GM21447 (cell line): ENCODE data around the gene PTGFRN.
"Not testable (repeated sequence)": the region's sequence is repeated elsewhere in the genome, so short reads cannot be mapped to it uniquely, and the experiment has no call there.

Experiments used
- ATAC-seq: cut with Tn5 transposase; IDR thresholded peaks from one replicate; pipeline ENCODE4 v1.9.1; 2021; ENCODE audit not compliant: unreplicated experiment

Gene PTGFRN

DNA sequence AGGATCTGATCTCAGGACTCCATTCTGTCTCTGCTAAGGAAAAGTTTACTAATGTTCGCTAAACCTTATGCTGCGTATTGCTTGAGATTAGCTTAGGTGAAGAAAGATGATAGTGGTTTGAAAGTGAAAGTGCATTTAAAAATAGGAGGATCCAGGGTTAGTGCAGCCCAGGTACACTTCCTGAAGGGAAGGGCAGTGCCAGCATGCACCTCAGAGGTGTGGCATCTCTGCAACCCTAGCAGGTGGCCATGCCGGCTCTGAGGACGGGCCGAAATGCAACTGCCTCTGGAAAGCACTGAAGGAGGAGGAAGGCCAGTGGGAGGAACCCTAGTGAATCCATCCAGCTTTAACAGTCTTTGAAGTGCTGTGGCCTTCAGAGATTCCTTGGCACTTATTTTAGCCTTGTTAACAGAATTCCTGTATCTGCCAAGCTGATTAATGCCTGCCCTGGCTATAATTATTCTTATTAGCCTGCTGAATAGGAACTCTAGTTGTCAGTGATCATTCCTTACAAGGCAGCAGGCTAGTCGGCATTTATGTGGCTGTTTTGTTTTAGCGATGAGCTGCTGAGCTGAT is 5.5 kb downstream of the PTGFRN start:
- ATAC-seq = no peak

DNA sequence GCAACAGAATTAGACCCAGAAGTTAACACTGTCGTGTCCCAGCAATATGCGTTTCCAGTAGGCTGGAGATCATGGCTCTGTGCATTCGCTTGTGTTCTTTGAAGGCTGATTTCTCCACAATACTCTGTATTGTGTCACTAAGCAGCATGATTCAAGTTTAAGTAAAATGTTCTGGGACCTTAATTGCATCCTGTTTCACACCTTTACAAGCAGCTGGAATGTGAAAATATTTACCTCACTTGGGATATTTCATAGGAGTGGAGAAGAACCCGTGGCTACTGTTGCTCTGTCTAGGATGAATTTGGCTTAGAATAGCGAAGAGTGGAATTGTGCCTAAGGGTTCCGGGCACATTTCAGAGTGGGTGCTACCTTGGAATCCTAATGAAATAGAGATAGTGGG is 6.3 kb downstream of the PTGFRN start:
- no peak for ATAC-seq

DNA sequence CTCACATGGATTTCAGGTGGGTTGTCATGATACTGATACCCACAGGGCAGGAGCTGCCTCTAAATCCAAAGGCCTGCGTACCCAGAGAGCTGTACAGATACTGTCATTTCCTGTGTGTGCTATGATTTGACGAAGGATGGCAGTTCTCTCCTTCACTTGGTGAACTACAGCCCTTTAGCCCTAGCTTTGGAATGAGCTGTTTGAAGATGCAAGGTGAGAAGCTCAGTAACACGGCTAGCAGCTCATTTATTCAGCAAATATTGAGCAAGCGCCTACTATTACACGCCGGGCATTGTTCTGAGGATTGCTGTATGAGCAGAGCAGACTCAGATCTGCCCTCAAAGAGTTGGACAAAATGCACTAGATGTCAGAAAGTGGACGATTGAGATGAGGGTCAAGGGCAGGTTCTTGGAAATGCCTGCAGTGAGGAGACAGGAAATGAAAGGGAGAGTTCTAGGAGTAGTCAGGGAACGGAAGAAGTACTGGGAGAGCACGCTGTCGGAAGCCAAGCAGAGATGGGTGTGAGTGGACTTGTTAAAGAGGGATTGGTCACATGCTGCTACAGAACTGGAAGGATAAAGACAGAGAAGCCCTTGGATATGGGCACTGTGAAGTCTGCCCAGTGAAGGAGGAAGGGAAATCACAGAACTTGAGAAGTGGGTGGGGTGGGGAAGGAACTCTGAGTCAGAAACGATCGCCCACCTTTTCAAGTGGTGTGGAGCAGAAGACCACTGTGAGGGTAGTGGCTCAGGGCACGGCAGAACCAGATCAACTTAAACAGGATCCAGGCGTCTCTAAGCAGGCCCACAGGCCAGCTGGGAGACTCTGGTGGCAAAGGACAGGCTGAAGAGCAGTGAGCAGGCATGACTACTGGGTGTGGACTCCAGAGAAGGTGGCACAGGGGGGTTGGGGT is 7.1 kb downstream of the PTGFRN start:
- no peak for ATAC-seq

DNA sequence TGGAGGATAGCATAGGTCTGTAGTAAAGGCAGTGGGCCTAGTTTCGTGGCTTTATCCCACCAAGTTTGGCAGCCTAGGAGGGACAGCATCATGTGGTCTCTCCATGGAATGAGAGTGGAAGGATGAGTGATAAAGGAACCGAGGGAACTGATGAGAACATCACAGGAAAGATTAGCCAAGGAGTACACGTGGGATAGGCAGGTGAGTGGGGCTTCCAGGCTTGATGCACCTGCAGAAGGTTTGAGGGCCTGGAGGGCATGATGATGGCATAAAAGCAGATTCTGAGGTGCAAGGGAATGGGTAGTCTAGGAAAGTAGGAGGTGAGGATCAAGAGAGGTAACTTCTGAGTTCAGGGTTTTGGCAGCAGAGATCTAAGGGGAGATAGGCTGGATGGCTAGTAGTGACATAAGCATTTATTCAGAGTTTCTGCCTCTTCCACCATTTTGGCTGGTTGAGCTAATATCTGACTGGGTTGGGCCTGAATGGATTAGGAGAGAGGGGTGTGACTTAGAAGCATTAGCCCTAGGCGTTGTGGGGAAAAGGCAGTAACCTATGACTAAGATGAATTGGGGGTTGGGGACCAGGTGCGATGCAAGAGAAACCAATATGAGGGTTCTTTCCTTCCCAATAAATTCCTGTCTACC is 9.1 kb downstream of the PTGFRN start:
- no peak for ATAC-seq

DNA sequence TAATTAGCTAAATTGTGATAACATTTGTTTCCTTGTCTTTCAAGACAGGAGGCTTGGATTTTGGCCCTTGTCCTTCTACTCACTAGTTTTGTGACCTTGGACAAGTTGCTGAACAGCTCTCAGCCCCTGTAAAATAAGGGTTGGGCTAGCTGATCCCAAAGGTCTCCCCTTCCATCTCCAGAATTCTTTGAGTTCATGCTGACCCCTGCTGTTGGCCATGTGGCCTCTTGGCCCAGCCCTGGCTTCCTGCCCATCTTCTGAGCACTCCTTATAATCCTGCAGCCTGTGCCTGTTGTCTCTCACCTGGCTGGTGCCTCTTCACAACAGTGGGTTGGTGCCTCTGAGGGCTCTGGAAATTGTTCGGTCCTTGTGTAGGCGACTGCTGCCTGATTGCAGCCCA is 10.1 kb downstream of the PTGFRN start:
- no peak for ATAC-seq

DNA sequence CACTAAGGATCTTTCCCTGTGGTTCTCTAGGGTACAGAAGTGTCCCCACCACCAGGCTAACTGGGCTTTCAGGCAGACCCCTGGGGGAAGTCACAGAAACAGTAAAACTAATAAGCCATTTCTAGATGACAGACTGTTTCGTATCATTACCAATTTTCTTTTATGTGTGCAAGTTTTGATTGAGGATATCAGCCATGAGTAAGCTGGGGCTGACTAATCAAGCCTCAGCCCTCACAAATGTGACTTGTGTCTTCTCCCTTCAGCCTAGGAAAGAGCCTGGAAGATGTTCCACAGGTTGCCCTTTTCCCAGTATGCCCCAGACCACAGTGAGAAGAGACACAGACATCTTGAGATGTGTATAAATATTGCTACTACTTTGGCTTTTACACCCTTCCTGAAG is 10.5 kb downstream of the PTGFRN start:
- ATAC-seq = no peak

DNA sequence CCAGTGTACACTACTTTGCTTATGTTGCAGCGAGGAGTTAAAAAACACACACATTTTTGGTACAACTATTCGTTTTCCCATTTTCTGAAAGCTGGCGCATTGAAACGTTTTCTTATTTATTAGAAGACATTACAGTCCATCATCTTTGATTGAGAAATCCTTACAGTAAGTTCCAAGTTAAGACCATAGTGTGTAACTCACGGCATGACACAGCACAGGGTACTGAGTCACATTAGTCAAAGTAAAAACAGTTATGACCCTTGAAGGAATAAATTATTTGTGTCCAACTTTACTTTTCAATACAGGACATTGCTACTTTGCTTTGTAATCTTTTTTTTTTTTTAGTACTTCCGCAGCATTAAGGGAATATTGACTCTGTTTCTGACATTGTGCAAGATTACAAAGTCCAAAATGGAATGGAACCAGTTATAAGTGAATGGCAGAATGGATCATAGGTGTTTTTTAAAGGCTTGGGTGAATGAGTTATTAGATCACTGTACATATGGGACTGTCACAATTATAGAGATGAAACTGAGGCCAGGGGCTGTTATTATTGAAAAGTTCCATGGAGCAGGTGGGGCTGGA is 11.7 kb downstream of the PTGFRN start:
- ATAC-seq = no peak

DNA sequence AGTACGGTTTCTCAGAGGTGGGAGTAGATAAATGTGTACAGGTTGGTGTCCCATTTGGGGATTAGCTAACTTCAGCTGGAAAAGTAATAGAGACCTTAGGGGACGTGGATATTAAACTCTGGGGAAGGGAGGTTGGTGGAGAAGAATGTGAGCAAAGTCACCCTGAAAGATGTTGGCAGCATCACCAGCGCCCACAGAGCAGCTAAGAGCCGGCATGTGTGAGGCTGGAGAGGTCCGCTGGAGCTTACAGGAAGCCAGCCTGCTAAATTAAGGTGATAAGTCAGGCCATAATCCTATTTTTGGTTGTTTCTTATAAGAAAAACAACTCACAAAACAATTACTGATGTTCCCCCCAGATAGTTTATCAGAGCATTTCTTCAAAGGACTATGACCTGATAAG is 12.2 kb downstream of the PTGFRN start:
- no peak for ATAC-seq

DNA sequence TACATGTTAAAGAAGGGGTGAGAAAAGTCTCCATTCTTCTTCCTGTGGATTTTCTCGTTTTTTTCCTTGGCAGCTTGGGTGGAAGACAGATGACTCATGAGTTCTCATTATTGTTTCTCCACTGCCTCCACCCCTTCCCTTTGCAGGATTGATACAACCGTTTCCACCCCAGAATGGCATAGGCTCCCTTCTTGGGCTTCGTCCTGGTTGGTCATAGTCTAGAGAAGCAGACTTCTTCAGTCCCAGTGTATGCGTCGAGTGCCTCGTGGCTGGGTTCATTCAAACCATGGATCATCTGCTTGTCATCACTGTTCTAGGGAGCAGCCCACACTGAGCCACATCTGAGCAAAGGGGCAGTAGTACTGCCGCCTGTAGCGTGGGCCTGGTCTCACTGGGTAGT is 13.7 kb downstream of the PTGFRN start:
- ATAC-seq = no peak

DNA sequence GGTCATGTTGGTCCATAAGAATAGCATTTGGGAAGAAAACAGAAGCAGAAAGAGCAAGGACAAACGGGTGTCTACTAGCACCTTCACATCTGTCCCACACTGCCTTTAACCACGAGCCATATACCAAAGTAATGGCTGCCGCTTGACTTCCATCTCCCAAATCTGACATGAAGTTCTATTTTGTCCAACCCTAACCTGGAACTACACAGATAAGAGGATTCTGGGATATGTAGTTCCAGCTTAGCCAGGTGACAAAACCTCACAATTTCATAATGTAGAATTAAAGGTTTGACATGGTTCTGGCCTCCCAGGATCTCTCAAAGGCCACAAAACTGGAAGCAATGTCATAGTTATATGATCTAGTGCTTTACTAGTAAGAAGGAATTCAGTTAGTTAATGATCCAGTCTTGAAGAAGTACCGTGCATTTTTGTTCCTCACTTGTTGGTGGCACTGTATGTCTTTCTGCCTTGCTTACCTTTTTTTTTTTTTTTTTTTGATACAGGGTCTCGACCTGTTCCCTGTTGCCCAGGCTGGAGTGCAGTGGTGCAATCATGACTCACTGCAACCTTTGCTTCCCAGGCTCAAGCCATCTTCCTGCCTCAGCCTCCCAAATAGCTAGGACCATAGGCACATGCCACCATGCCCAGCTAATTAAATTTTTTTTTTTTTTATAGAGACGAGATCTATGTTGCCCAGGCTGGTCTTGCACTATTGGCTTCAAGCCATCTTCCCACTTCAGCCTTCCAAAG is 17.5 kb downstream of the PTGFRN start:
- no peak for ATAC-seq

DNA sequence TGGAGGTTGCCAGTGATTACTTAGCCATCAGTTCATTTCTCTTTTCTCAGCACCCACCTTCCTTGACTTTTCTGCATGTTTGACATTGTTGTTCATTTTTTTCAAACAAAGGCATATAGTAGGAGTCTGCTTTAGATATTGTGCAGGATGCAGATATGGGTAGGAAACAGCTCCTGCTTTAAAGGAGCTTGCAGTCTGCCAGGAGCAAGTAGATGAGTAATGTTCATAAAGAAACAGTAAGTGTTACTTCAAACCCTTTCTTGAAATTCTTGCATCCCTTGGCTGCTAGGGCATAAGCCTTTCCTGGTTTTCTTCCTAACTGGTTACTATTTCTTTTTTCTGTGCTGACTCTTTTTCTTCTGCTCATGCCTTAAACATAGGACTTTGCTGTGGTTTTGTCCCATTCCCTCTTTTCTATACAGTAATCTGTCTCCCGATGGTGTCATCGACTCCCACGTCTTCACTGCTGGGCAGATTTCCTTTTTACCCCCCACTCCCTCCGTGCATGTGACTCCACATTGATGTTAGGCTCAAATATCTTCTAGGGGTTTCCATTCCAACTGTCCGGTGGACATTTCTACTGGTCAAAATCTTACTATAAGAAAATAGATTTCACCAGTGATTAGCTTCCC is 20.4 kb downstream of the PTGFRN start:
- no peak for ATAC-seq

DNA sequence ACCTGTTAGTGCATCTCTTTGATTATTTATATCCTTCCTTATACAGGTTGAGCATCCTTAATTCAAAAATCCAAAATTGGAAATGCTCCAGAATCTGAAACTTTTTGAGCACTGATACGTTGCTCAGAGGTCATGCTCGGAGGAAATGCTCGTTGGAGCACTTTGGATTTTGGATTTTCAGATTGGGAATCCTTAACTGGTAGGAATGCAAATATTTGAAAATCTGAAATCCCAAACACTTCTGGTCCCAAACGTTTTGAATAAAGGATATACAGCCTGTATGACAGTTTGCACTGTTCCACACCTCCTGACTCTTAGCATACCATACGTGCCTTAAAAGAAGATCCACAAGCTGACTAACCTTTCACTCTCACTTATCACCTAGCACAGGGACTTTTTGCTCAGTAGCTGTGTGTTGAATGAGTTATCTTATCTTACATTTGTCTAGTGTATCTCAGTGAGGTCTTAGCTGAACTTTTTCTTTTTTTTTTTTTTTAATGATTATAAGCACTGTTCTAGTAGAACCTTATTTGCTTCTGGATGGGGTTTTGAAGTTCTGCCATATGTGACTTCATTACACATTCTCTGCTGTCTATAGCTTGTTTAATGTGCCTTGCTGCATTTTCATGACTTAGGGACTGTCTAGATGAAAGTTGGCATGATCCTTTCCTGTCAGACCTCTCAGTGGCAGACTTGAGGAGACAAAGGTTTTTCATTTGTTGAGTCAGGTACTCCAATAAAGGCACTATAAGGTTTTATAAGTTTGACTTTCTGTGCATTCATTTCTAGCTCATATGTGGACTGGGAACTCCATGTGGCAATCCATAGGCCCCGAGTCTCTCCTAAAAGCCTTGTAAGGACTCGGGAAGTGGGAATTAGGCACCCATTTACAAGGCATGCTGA is 21.6 kb downstream of the PTGFRN start:
- no peak for ATAC-seq

DNA sequence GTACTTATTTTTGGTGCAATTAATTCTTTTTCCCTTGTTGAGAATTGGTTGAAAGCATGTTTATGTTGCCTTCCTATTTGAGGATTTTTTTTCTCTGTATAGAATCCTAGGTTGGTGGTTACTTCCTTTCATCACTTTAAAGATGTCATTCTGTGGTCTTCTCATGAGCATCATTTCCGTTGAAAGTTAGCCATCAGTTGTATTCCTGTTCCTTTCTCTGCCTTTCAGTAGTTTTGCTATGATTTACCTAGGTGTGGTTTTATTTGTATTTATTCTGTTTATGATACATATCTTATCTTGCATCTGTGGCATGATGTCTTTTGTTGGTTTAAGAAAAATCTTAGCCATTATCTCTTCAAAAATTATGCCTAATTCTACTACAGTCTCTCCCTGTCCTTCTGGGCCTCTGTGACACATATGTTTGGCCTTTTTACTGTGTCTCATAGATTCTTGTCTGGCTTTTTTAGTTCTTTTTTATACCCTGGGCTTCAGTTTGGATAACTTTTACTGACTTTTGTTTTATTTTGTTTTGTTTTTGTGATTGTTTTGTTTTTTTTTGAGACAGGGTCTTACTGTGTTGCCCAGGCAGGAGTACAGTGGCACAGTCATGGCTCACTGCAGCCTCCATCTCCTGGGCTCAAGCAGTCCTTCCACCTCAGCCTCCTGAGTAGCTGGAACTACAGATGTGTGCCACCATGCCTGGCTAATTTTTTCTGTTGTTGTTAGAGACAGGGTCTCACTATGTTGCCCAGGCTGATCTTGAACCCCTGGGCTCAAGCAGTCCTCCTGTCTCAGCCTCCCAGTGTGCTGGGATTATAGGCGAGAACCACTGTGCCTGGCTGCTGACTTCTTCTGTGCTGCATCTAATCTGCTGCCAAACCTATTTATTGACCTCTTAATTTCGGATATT is 24.1 kb downstream of the PTGFRN start:
- ATAC-seq = no peak

DNA sequence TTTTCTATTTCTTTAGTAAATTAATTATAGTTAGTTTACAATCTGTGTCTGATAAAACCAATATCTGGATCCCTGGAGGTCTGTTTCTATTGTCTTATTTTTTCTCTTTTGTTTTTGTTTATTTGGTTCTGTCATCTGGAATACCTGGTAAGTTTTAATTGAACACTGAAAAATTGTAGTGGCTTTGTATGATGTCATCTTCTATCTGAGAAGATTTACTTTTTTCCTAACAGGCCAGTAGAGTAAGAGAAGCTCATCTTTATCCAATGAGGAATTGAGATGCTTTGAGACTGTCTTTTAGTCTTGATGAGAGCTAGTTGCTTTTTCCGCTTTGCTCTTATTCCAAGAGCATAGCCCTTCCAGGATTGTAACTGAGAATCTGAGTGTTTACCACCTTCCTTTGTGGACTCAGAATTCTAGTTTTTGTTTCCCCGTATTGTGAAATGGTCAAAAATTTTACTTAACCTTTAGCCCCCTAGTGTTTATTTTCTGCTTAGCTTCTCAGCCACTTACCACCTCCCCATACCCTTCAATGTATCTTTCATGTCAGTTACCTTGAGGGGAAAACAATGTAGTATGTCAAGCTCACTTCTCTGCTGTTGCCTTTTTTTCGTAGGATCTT is 25.0 kb downstream of the PTGFRN start:
- ATAC-seq = no peak

DNA sequence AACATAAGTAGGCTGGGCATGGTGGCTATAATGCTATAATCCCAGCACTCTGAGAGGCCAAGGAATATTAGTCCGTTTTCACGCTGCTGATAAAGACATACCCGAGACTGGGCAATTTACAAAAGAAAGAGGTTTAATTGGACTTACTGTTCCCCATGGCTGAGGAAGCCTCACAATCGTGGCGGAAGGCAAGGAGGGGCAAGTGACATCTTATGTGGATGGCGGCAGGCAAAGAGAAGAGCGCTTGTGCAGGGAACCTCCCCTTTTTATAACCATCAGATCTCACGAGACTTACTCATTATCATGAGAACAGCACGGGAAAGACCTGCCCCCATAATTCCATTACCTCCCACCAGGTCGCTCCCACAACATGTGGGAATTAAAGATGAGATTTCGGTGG is 28.5 kb downstream of the PTGFRN start:
- ATAC-seq = no peak

DNA sequence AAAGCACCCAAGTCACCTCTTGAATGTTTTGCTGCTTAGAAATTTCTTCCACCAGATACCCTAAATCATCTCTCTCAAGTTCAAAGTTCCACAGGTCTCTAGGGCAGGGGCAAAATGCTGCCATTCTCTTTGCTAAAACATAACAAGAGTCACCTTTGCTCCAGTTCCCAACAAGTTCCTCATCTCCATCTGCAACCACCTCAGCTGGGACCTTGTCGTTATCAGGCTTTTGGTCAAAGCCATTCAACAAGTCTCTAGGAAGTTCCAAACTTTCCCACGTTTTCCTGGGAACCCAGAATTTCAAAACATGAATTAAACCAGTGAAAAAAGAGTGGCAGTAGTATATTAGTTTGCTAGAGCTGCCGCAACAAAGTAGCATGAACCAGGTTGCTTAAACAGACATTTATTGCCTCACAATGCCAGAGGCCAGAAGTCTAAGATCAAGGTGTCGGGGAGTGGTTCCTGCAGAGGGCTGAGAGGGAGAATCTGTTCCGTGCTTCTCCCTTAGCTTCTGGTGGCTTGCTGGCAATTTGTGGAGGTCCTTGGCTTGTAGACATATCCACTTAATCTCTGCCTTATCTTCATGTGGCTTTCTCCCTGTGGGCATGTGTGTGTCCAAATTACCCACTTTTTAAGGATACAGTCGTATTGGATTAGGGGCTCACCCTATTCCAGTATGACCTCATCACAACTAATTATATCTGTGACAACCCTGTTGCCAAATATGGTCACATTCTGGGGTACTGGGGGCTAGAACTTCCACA is 30.2 kb downstream of the PTGFRN start:
- ATAC-seq = not testable (repeated sequence)

DNA sequence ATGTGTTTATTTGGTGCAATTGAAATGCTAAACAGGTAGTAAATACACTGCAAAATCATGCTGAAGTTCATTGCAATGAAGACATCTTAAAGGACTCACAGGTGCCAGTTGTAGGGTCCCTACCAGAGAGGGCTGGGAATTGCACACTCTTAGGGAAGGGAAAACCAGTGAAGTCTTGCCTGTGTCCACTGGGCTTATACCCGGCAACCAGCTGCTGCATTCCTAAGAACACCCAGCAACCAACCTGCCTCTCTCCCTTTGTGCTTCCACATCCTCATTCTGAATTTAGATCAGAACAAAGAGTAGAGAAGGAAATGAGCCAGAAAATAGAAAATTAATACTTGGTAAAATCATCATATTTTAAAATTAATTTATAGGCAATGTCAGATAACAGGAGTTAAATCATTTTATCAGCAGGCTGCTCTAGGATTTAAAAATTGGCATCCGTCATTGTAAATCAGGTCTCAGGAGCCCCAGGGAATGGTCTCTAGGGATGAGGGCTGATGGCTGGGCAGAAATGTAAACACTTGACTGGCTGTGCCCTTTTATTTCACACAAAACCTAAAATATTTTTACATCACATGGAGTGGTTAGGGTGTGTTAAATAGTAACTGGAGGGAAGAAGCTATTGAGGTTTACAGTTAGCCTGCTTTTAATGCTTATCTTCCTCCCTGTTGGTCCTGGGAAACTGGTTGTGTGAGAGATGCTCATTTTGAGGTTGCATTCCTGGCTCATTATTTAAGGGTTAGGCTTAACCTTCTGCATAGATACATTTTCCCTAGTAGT is 31.3 kb downstream of the PTGFRN start:
- ATAC-seq = no peak
